GM19193 (cell line): ENCODE results near the gene KCP.

ENCODE experiments used
- POLR2A ChIP-seq: IDR thresholded peaks from 4 replicates; pipeline ENCODE4 v1.6.1; 2011; ENCODE audit not compliant: insufficient read depth, insufficient read length; ENCODE audit errors: extremely low read depth

KCP gene

GRCh38 chr7:128940494-128941322 is 30.2 kb upstream of the KCP start:
- peak; percentile 74 for TF ChIP-seq POLR2A

- peak; percentile 40 for TF ChIP-seq POLR2A
These were observed 29.4 kb upstream of the KCP start for GRCh38 chr7:128939861-128940410.

GRCh38 chr7:128939075-128939860 is 28.8 kb upstream of the KCP start:
- peak; percentile 73 for TF ChIP-seq POLR2A

- peak; percentile 81 for TF ChIP-seq POLR2A
These were observed 28.1 kb upstream of the KCP start for GRCh38 chr7:128938544-128939074.

GRCh38 chr7:128937647-128938543 is 27.4 kb upstream of the KCP start, which contains the start of gene IRF5:
TSS of gene IRF5 (plus strand) at chr7:128937927. CDS start at chr7:128942082, 4,155 bp downstream.
- peak; percentile 72 for TF ChIP-seq POLR2A

GRCh38 chr7:128937271-128937646 is 26.8 kb upstream of the KCP start:
- TF ChIP-seq POLR2A: no peak

- no peak for TF ChIP-seq POLR2A
These were observed 26.3 kb upstream of the KCP start for GRCh38 chr7:128936798-128937197.

GRCh38 chr7:128935342-128935730 is 24.8 kb upstream of the KCP start:
- TF ChIP-seq POLR2A: no peak

GRCh38 chr7:128934361-128935341 is 24.1 kb upstream of the KCP start:
- peak; percentile 55 for TF ChIP-seq POLR2A

GRCh38 chr7:128933180-128933891 is 22.8 kb upstream of the KCP start:
- TF ChIP-seq POLR2A: peak; percentile 69

GRCh38 chr7:128932862-128933179 is 22.3 kb upstream of the KCP start:
- TF ChIP-seq POLR2A: no peak

GRCh38 chr7:128931965-128932861 is 21.7 kb upstream of the KCP start:
- no peak for TF ChIP-seq POLR2A
